OCI-LY1 (cell line): ENCODE results near the gene PSPC1.

ENCODE experiments used
- EZH2 ChIP-seq: fragments of 200-600 bp; sonication (generic), shearing (Covaris generic); IDR thresholded peaks from 2 replicates; pipeline ENCODE4 v1.8.0; 2017; ENCODE audit warnings: borderline replicate concordance, mixed run types, mild to moderate bottlenecking, antibody characterized with exemption, low read length, moderate library complexity, mixed read lengths
- TF ChIP-seq, protein P1 (sequence below): fragments of 200-600 bp; sonication (generic), shearing (Covaris generic); IDR thresholded peaks from 2 replicates; pipeline ENCODE4 v1.5.1; 2017; ENCODE audit warnings: mild to moderate bottlenecking, antibody characterized with exemption, low read length, moderate library complexity, mixed read lengths

DNA sequence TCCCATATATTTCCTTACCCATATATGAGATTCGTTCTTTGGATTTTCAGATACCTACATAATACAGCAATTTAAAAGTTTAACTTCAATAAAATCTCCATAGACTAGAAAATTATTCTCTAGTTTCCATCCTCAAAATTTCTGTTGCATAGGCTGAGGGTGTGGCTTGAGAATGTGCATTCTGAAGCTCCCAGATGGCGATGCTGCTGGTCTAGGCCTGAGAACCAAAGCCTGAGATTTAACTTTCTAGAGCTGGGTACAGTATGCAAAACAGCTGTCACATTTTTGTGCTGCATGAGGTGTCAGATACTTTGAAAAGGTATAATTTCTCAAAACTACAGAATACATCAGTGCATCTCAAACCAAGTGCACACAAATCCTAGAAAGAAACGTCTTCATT is 106.6 kb downstream of the PSPC1 start:
- TF ChIP-seq, protein P1, sequence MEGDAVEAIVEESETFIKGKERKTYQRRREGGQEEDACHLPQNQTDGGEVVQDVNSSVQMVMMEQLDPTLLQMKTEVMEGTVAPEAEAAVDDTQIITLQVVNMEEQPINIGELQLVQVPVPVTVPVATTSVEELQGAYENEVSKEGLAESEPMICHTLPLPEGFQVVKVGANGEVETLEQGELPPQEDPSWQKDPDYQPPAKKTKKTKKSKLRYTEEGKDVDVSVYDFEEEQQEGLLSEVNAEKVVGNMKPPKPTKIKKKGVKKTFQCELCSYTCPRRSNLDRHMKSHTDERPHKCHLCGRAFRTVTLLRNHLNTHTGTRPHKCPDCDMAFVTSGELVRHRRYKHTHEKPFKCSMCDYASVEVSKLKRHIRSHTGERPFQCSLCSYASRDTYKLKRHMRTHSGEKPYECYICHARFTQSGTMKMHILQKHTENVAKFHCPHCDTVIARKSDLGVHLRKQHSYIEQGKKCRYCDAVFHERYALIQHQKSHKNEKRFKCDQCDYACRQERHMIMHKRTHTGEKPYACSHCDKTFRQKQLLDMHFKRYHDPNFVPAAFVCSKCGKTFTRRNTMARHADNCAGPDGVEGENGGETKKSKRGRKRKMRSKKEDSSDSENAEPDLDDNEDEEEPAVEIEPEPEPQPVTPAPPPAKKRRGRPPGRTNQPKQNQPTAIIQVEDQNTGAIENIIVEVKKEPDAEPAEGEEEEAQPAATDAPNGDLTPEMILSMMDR: no peak
- TF ChIP-seq EZH2: no peak
